GM23338 (cell line): Measurements from ENCODE around the gene DPP9. TPM values are rescaled to one million over a fixed set of nuclear protein-coding genes. Genes with fewer than 3 reads are reported as not detected.

ENCODE experiments used
- ATAC-seq: fragments of 200-7000 bp; cut with Tn5 transposase; 3 replicates; pipeline ENCODE4 v1.9.1; 2020
- DNase-seq: peaks from one replicate; pipeline ENCODE4 v3.0.0-alpha.2; 2015; ENCODE audit warnings: low spot score
- H2AFZ ChIP-seq: fragments of 200-600 bp; sonication (generic); 2 replicates; pipeline ENCODE4 v1.8.0; 2016; ENCODE audit warnings: antibody characterized with exemption, mild to moderate bottlenecking, moderate library complexity
- H3F3A ChIP-seq: fragments of 200-600 bp; sonication (generic); replicated peaks from 2 replicates; pipeline ENCODE4 v1.8.0; 2017; ENCODE audit warnings: antibody characterized with exemption, mixed run types, low read depth
- H3K27ac ChIP-seq: fragments of 200-600 bp; sonication (generic); 2 replicates; pipeline ENCODE4 v1.6.1; 2016; ENCODE audit warnings: low read depth
- H3K27me3 ChIP-seq: fragments of 200-600 bp; sonication (generic); 2 replicates; pipeline ENCODE4 v1.8.0; 2016; ENCODE audit warnings: mild to moderate bottlenecking, mixed run types, moderate library complexity; ENCODE audit not compliant: insufficient read depth
- H3K36me3 ChIP-seq: fragments of 200-600 bp; sonication (generic); 2 replicates; pipeline ENCODE4 v1.8.0; 2016; ENCODE audit warnings: mild to moderate bottlenecking; ENCODE audit not compliant: insufficient read depth
- H3K4me1 ChIP-seq: fragments of 200-600 bp; sonication (generic); 2 replicates; pipeline ENCODE4 v1.8.0; 2016; ENCODE audit warnings: mild to moderate bottlenecking, moderate library complexity; ENCODE audit not compliant: insufficient read depth
- H3K4me2 ChIP-seq: fragments of 200-600 bp; sonication (generic); 2 replicates; pipeline ENCODE4 v1.7.1; 2017; ENCODE audit warnings: mixed run types
- H3K4me3 ChIP-seq: fragments of 200-600 bp; sonication (generic); 2 replicates; pipeline ENCODE4 v1.6.1; 2016; ENCODE audit warnings: mixed run types
- H3K79me2 ChIP-seq: fragments of 200-600 bp; sonication (generic); replicated peaks from 2 replicates; pipeline ENCODE4 v1.8.0; 2017; ENCODE audit warnings: mild to moderate bottlenecking; ENCODE audit not compliant: insufficient read depth
- H3K9me2 ChIP-seq: fragments of 200-600 bp; sonication (generic); 2 replicates; pipeline ENCODE4 v1.8.0; 2017; ENCODE audit not compliant: insufficient read depth
- H4K20me1 ChIP-seq: fragments of 200-600 bp; sonication (generic); replicated peaks from 2 replicates; pipeline ENCODE4 v1.8.0; 2017; ENCODE audit warnings: mild to moderate bottlenecking; ENCODE audit not compliant: insufficient read depth
- H3K27ac Mint-ChIP-seq: 2 replicates; pipeline ENCODE4 v1.8.0; 2020; ENCODE audit warnings: inconsistent platforms, mild to moderate bottlenecking, moderate library complexity, mixed read lengths
- H3K27me3 Mint-ChIP-seq: 3 replicates; pipeline ENCODE4 v1.8.0; 2022; ENCODE audit warnings: low read depth, mild to moderate bottlenecking, moderate library complexity, mixed read lengths, inconsistent platforms; ENCODE audit not compliant: insufficient read depth, poor library complexity
- H3K36me3 Mint-ChIP-seq: 3 replicates; pipeline ENCODE4 v1.8.0; 2021; ENCODE audit warnings: low read depth, mild to moderate bottlenecking, inconsistent platforms, moderate library complexity, mixed read lengths
- H3K4me1 Mint-ChIP-seq: 3 replicates; pipeline ENCODE4 v1.8.0; 2020; ENCODE audit warnings: mild to moderate bottlenecking, inconsistent platforms, mixed read lengths
- H3K4me3 Mint-ChIP-seq: 3 replicates; pipeline ENCODE4 v1.8.0; 2021; ENCODE audit warnings: moderate library complexity, mild to moderate bottlenecking, inconsistent platforms, mixed read lengths
- H3K9me3 Mint-ChIP-seq: 3 replicates; pipeline ENCODE4 v1.8.0; 2020; ENCODE audit warnings: moderate library complexity, mild to moderate bottlenecking, inconsistent platforms, mixed read lengths
- CREB1 ChIP-seq: fragments of 250-450 bp; sonication (Bioruptor Pico); IDR thresholded peaks from 2 replicates; pipeline ENCODE4 v1.5.0; 2020; ENCODE audit warnings: low read depth, mild to moderate bottlenecking, moderate library complexity
- CTCF ChIP-seq, 2 experiments: fragments of 200-600 bp in 1 of 2; sonication (generic) in 1 of 2; conservative IDR thresholded peaks; 2 replicates each; pipeline versions ENCODE4 v1.5.1 to v1.6.1; 2016 to 2017; ENCODE audit warnings: antibody characterized with exemption in 2 of 2, low read depth in 2 of 2, mild to moderate bottlenecking in 2 of 2, moderate library complexity in 1 of 2
- EZH2 ChIP-seq: fragments of 200-600 bp; sonication (generic); IDR thresholded peaks from one replicate; pipeline ENCODE4 v1.8.0; 2017; ENCODE audit warnings: antibody characterized with exemption, mild to moderate bottlenecking, low read depth; ENCODE audit not compliant: unreplicated experiment
- EZH2phosphoT487 ChIP-seq: fragments of 200-600 bp; sonication (generic); IDR thresholded peaks from one replicate; pipeline ENCODE4 v1.8.1; 2018; ENCODE audit warnings: antibody characterized with exemption; ENCODE audit not compliant: unreplicated experiment
- JUNB ChIP-seq: IDR thresholded peaks from one replicate; pipeline ENCODE4 v1.6.1; 2016; ENCODE audit warnings: antibody characterized with exemption; ENCODE audit not compliant: unreplicated experiment
- NANOG ChIP-seq: IDR thresholded peaks from 2 replicates; pipeline ENCODE4 v1.6.1; 2016; ENCODE audit warnings: antibody characterized with exemption, borderline replicate concordance
- POLR2AphosphoS5 ChIP-seq: IDR thresholded peaks from 2 replicates; pipeline ENCODE4 v1.6.1; 2016; ENCODE audit warnings: antibody characterized with exemption, low read depth
- REST ChIP-seq: IDR thresholded peaks from one replicate; pipeline ENCODE4 v1.6.1; 2018; ENCODE audit warnings: antibody characterized with exemption; ENCODE audit not compliant: unreplicated experiment
- STAT1 ChIP-seq: IDR thresholded peaks from one replicate; pipeline ENCODE4 v1.6.1; 2016; ENCODE audit warnings: antibody characterized with exemption; ENCODE audit not compliant: unreplicated experiment
- ZNF114 ChIP-seq: fragments of 250-450 bp; sonication (Bioruptor Pico); IDR thresholded peaks from 2 replicates; pipeline ENCODE4 v1.5.0; 2020; ENCODE audit warnings: mild to moderate bottlenecking, moderate library complexity
- ZNF331 ChIP-seq: fragments of 250-450 bp; sonication (Bioruptor Pico); IDR thresholded peaks from 2 replicates; pipeline ENCODE4 v1.5.0; 2020; ENCODE audit warnings: low read depth, mild to moderate bottlenecking, moderate library complexity
- ZNF462 ChIP-seq: fragments of 250-450 bp; sonication (Bioruptor Pico); IDR thresholded peaks from 2 replicates; pipeline ENCODE4 v1.5.0; 2020; ENCODE audit warnings: mild to moderate bottlenecking, moderate library complexity
- polyA plus RNA-seq: library from polyadenylated mRNA; unstranded; fragments of >200 nt; fragmentation: Nextera tagmentation; extraction: Ambion mirVana; gene quantifications from 2 replicates; pipeline ENCODE4 v1.2.1, GENCODE V29; 2016
- total RNA-seq: library from RNA; depleted of rRNA; stranded (reverse); fragments of >200 nt; shearing (Covaris generic); gene quantifications from 2 replicates; pipeline ENCODE4 v1.2.3, GENCODE V29; 2014
- TF ChIP-seq, protein P1 (sequence below): IDR thresholded peaks from 2 replicates; pipeline ENCODE4 v1.6.1; 2016; ENCODE audit warnings: antibody characterized with exemption

DPP9 gene
- total and polyA plus RNA-seq, 2 experiments from 2014 or later = 19.5 to 49.2 TPM

DNA sequence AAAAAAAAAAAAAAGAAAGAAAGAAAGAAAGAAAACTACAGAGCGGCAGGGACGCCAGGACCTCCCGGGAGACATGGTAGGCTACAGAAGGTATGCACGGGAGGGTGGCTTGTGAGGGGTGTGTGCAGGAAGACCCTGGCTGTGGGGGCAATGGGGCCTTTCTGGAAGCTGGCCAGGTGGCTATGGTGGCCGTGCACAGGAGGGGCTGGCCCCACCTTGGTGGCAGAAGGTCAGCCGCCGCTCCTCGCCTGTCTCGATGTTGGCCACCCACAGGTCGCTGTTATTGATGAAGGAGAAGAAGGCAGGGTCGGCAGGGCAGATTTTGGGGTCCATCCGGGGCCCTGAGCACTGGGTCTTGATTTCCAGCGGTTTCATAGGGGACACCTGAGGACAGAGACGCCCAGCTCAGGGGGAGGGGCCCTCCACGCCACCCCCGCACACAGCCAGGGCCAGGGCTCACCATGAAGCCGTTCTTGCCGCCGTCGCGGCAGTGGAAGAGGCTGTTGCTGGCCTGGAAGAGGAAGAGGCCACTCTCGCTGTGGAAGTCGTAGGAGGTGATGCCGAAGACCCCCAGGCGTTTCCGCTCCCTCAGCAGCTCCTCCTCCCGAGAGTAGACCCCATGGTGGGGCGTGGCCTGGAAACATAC, 19.8 kb downstream of the DPP9 start:
- no peak overlapping the region for H2AFZ ChIP-seq
- no peaks in the 10 kb centered on the region for H3K9me2 ChIP-seq
- Mint-ChIP-seq H3K36me3 (peaks cover 43% of the 10 kb centered on the region), H3K27ac (no peak overlapping the region), H3K4me3 (no peak overlapping the region), H3K4me1 (no peaks in the 10 kb centered on the region), H3K27me3 (peaks cover 6% of the 10 kb centered on the region), H3K9me3 (no peaks in the 10 kb centered on the region)
- H4K20me1 ChIP-seq = peaks cover 4% of the 10 kb centered on the region; the same call in 1 of the 2 replicates
- TF ChIP-seq ZNF462 = no peak
- TF ChIP-seq EZH2 = no peak
- TF ChIP-seq ZNF331 = no peak
- no peak for TF ChIP-seq ZNF114 (CRISPR knock-in tag)
- TF ChIP-seq STAT1 = no peak
- no peak for TF ChIP-seq NANOG
- TF ChIP-seq CREB1 (CRISPR knock-in tag) = no peak
- no peak for TF ChIP-seq JUNB
- no peak for TF ChIP-seq REST
- TF ChIP-seq EZH2phosphoT487 = no peak
- no peak for TF ChIP-seq POLR2AphosphoS5
- no peak for TF ChIP-seq CTCF (conservative IDR thresholded peaks at IDR 0.05; ENCODE audit: low read depth in 2 of 2)
- TF ChIP-seq, protein P1, sequence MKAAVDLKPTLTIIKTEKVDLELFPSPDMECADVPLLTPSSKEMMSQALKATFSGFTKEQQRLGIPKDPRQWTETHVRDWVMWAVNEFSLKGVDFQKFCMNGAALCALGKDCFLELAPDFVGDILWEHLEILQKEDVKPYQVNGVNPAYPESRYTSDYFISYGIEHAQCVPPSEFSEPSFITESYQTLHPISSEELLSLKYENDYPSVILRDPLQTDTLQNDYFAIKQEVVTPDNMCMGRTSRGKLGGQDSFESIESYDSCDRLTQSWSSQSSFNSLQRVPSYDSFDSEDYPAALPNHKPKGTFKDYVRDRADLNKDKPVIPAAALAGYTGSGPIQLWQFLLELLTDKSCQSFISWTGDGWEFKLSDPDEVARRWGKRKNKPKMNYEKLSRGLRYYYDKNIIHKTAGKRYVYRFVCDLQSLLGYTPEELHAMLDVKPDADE = no peak
- no peaks in the 10 kb centered on the region for H3K27me3 ChIP-seq
- H3K4me1 ChIP-seq = no peaks in the 10 kb centered on the region
- no peak overlapping the region for H3K27ac ChIP-seq
- no peaks in the 10 kb centered on the region for H3K79me2 ChIP-seq
- peaks cover 8% of the 10 kb centered on the region; the same call in 1 of the 2 replicates for H3K36me3 ChIP-seq
- H3K4me3 ChIP-seq = no peak overlapping the region
- ATAC-seq (no peak), DNase-seq (no peak)
- H3K4me2 ChIP-seq = no peak overlapping the region
- H3F3A ChIP-seq = 0 out of 2 replicates have a peak, but pooled peaks cover 3% of the 10 kb centered on the region
